ENCODE data around the gene IL13.

The IL13 gene

GRCh38 chr5:132656774-132657355 lies 1.1 kb upstream of the IL13 start:
- DNase-seq: no peak

GRCh38 chr5:132658381-132659302 lies 669 bp downstream of the IL13 start:
- no peak for DNase-seq

- no peak for DNase-seq
Measured at GRCh38 chr5:132659598-132660493, 1.9 kb downstream of the IL13 start.

GRCh38 chr5:132661231-132662003 lies 3.4 kb downstream of the IL13 start:
- no peak for DNase-seq

- no peak for DNase-seq
Measured at GRCh38 chr5:132662004-132662401, 4.0 kb downstream of the IL13 start.

GRCh38 chr5:132662925-132663770 lies 5.2 kb downstream of the IL13 start:
- no peak for DNase-seq

GRCh38 chr5:132663771-132664695 lies 6.1 kb downstream of the IL13 start:
- no peak for DNase-seq

- no peak for DNase-seq
Measured at GRCh38 chr5:132664696-132665209, 6.8 kb downstream of the IL13 start.

- no peak for DNase-seq
Measured at GRCh38 chr5:132665574-132666080, 7.7 kb downstream of the IL13 start.

- no peak for DNase-seq
Measured at GRCh38 chr5:132666310-132667123, 8.5 kb downstream of the IL13 start.

GRCh38 chr5:132667309-132667708 lies 9.3 kb downstream of the IL13 start:
- DNase-seq: no peak

GRCh38 chr5:132667761-132668705 lies 10.1 kb downstream of the IL13 start:
- DNase-seq: no peak

- DNase-seq: no peak
Measured at GRCh38 chr5:132668706-132669454, 10.9 kb downstream of the IL13 start.

- no peak for DNase-seq
Measured at GRCh38 chr5:132669455-132669820, 11.5 kb downstream of the IL13 start.

- no peak for DNase-seq
Measured at GRCh38 chr5:132669966-132670882, 12.3 kb downstream of the IL13 start.

GRCh38 chr5:132671000-132671399 lies 13.0 kb downstream of the IL13 start:
- DNase-seq: no peak

Measured in T-helper 9 cell (primary cell).